IMR-90 (cell line): ENCODE data around the gene UTP14C. TPM values are rescaled to one million over a fixed set of nuclear protein-coding genes. Genes with fewer than 3 reads are reported as not detected.

ENCODE experiments used
- ATAC-seq: fragments of 200-7000 bp; cut with Tn5 transposase; 2 replicates; pipeline ENCODE4 v1.9.1; 2020; ENCODE audit warnings: low read depth, mild to moderate bottlenecking, moderate library complexity
- BruUV-seq: library from RNA; stranded (reverse); fragments of 400-500 nt; replicated peaks from 2 replicates; lab custom pipeline; 2021; lab: Mats Ljungman, UMichigan
- CTCF ChIA-PET: fragments of 300-600 bp; formaldehyde crosslinking; extraction: SDS; loops from one replicate; lab custom pipeline; 2021; ENCODE audit warnings: antibody characterized with exemption; lab: Yijun Ruan, JAX
- POLR2A ChIA-PET: fragments of 300-600 bp; sonication (Branson Sonifier 250); formaldehyde crosslinking; loops from one replicate; lab custom pipeline; 2022; ENCODE audit warnings: antibody characterized with exemption; ENCODE audit not compliant: unreplicated experiment; lab: Charles Lee
- DNase-seq: peaks from one replicate; pipeline ENCODE4 v3.0.0; 2013
- H2AFZ ChIP-seq: replicated peaks from 2 replicates; pipeline ENCODE3; 2013; ENCODE audit warnings: low read length, mild to moderate bottlenecking; ENCODE audit not compliant: poor library complexity
- H2AK5ac ChIP-seq: 2 replicates; pipeline ENCODE4 v1.6.1; 2013; ENCODE audit warnings: low read depth, low read length, inconsistent platforms
- H2AK9ac ChIP-seq: replicated peaks from 2 replicates; pipeline ENCODE3; 2013; ENCODE audit warnings: mild to moderate bottlenecking, low read depth, low read length, moderate library complexity; ENCODE audit not compliant: poor library complexity
- H2BK120ac ChIP-seq: 2 replicates; pipeline ENCODE4 v1.6.1; 2013; ENCODE audit warnings: low read depth, low read length, inconsistent platforms
- H2BK15ac ChIP-seq: 3 replicates; pipeline ENCODE4 v1.6.1; 2013; ENCODE audit warnings: low read depth, low read length, inconsistent platforms
- H2BK20ac ChIP-seq: 2 replicates; pipeline ENCODE4 v1.6.1; 2013; ENCODE audit warnings: low read depth, mild to moderate bottlenecking, inconsistent platforms, low read length, moderate library complexity
- H2BK5ac ChIP-seq: 2 replicates; pipeline ENCODE4 v1.6.1; 2013; ENCODE audit warnings: mild to moderate bottlenecking, low read depth, low read length, inconsistent platforms; ENCODE audit not compliant: poor library complexity, severe bottlenecking
- H3K14ac ChIP-seq: replicated peaks from 2 replicates; pipeline ENCODE4 v1.6.1; 2013; ENCODE audit warnings: low read depth, low read length, inconsistent platforms
- H3K18ac ChIP-seq: 2 replicates; pipeline ENCODE4 v1.6.1; 2013; ENCODE audit warnings: low read depth, low read length, control low read depth
- H3K23ac ChIP-seq: 2 replicates; pipeline ENCODE4 v1.6.1; 2013; ENCODE audit warnings: low read depth, low read length, inconsistent platforms
- H3K27ac ChIP-seq: 2 replicates; pipeline ENCODE4 v1.5.1; 2013; ENCODE audit warnings: mild to moderate bottlenecking, control low read depth, low read length; ENCODE audit not compliant: insufficient read depth
- H3K27me3 ChIP-seq: 2 replicates; pipeline ENCODE4 v1.6.1; 2013; ENCODE audit warnings: low read length; ENCODE audit not compliant: control insufficient read depth, insufficient read depth
- H3K36me3 ChIP-seq: 2 replicates; pipeline ENCODE4 v1.6.1; 2013; ENCODE audit warnings: low read length, mixed read lengths; ENCODE audit not compliant: control insufficient read depth, insufficient read depth
- H3K4ac ChIP-seq: 2 replicates; pipeline ENCODE4 v1.6.1; 2013; ENCODE audit warnings: low read depth, low read length, inconsistent platforms
- H3K4me1 ChIP-seq: 2 replicates; pipeline ENCODE4 v1.6.1; 2013; ENCODE audit warnings: low read length, mixed read lengths; ENCODE audit not compliant: control insufficient read depth, insufficient read depth
- H3K4me2 ChIP-seq: 2 replicates; pipeline ENCODE4 v1.6.1; 2013; ENCODE audit warnings: low read depth, mild to moderate bottlenecking, control low read depth, low read length, moderate library complexity
- H3K4me3 ChIP-seq: 2 replicates; pipeline ENCODE4 v1.5.1; 2013; ENCODE audit warnings: low read depth, mild to moderate bottlenecking, control low read depth, low read length, moderate library complexity; ENCODE audit not compliant: insufficient read depth
- H3K56ac ChIP-seq: 2 replicates; pipeline ENCODE4 v1.6.1; 2013; ENCODE audit warnings: low read length, inconsistent platforms; ENCODE audit not compliant: insufficient read depth; ENCODE audit errors: extremely low read depth
- H3K79me1 ChIP-seq, 2 experiments: 2 replicates each; pipeline ENCODE4 v1.6.1; 2013; ENCODE audit warnings: low read length in 2 of 2, inconsistent platforms in 1 of 2, low read depth in 1 of 2
- H3K9ac ChIP-seq: 2 replicates; pipeline ENCODE4 v1.6.1; 2013; ENCODE audit warnings: low read depth, low read length, control low read depth
- H3K9me1 ChIP-seq: 2 replicates; pipeline ENCODE4 v1.6.1; 2013; ENCODE audit warnings: low read length, inconsistent platforms; ENCODE audit not compliant: insufficient read depth
- H3K9me3 ChIP-seq: 2 replicates; pipeline ENCODE4 v1.6.1; 2013; ENCODE audit warnings: low read length; ENCODE audit not compliant: control insufficient read depth, insufficient read depth
- H4K20me1 ChIP-seq: 2 replicates; pipeline ENCODE4 v1.6.1; 2013; ENCODE audit warnings: low read length, inconsistent platforms; ENCODE audit not compliant: insufficient read depth
- H4K5ac ChIP-seq: 2 replicates; pipeline ENCODE4 v1.6.1; 2013; ENCODE audit warnings: mild to moderate bottlenecking, low read depth, low read length, control low read depth
- H4K8ac ChIP-seq, 2 experiments: 2 replicates each; pipeline ENCODE4 v1.6.1; 2013; ENCODE audit warnings: low read depth in 2 of 2, low read length in 2 of 2, control low read depth in 1 of 2, inconsistent platforms in 1 of 2
- H4K91ac ChIP-seq: 2 replicates; pipeline ENCODE4 v1.6.1; 2013; ENCODE audit warnings: low read depth, low read length, inconsistent platforms; ENCODE audit not compliant: insufficient read depth
- BHLHE40 ChIP-seq: fragments of 150-350 bp; IDR thresholded peaks from 2 replicates; pipeline ENCODE4 v1.6.1; 2016; ENCODE audit warnings: mild to moderate bottlenecking, low read depth, low read length
- CEBPB ChIP-seq: IDR thresholded peaks from 2 replicates; pipeline ENCODE4 v1.6.1; 2012; ENCODE audit warnings: low read depth, low read length, improper control_type of control experiment
- CHD1 ChIP-seq: IDR thresholded peaks from 2 replicates; pipeline ENCODE4 v1.6.1; 2012; ENCODE audit warnings: low read depth, low read length, improper control_type of control experiment
- CTCF ChIP-seq: conservative IDR thresholded peaks from 2 replicates; pipeline ENCODE4 v1.5.1; 2012; ENCODE audit warnings: mild to moderate bottlenecking, low read depth, low read length, improper control_type of control experiment
- ELK1 ChIP-seq: fragments of 150-350 bp; IDR thresholded peaks from 2 replicates; pipeline ENCODE4 v1.6.1; 2016; ENCODE audit warnings: low read depth, mild to moderate bottlenecking, low read length, moderate library complexity, borderline replicate concordance
- FOS ChIP-seq: fragments of 150-350 bp; IDR thresholded peaks from 2 replicates; pipeline ENCODE4 v1.6.1; 2016; ENCODE audit warnings: low read depth, low read length
- MAFK ChIP-seq: IDR thresholded peaks from 2 replicates; pipeline ENCODE4 v1.6.1; 2012; ENCODE audit warnings: low read depth, low read length, improper control_type of control experiment
- MAZ ChIP-seq: IDR thresholded peaks from 2 replicates; pipeline ENCODE4 v1.6.1; 2012; ENCODE audit warnings: low read depth, mild to moderate bottlenecking, low read length, improper control_type of control experiment, moderate library complexity, borderline replicate concordance
- MXI1 ChIP-seq: IDR thresholded peaks from 2 replicates; pipeline ENCODE4 v1.6.1; 2012; ENCODE audit warnings: low read depth, mild to moderate bottlenecking, low read length, moderate library complexity, borderline replicate concordance
- NFE2L2 ChIP-seq: fragments of 150-350 bp; IDR thresholded peaks from 2 replicates; pipeline ENCODE4 v1.6.1; 2016; ENCODE audit warnings: low read depth, mild to moderate bottlenecking, low read length
- POLR2A ChIP-seq: IDR thresholded peaks from 2 replicates; pipeline ENCODE4 v1.6.1; 2012; ENCODE audit warnings: mild to moderate bottlenecking, low read depth, low read length
- RAD21 ChIP-seq: IDR thresholded peaks from 2 replicates; pipeline ENCODE4 v1.6.1; 2012; ENCODE audit warnings: low read length, improper control_type of control experiment
- RCOR1 ChIP-seq: IDR thresholded peaks from 2 replicates; pipeline ENCODE4 v1.6.1; 2012; ENCODE audit warnings: mild to moderate bottlenecking, low read length, improper control_type of control experiment; ENCODE audit not compliant: insufficient replicate concordance
- RFX5 ChIP-seq: IDR thresholded peaks from 2 replicates; pipeline ENCODE4 v1.8.0; 2012; ENCODE audit warnings: low read depth, mild to moderate bottlenecking, low read length, moderate library complexity
- SMC3 ChIP-seq: fragments of 150-350 bp; IDR thresholded peaks from 2 replicates; pipeline ENCODE4 v1.6.1; 2016; ENCODE audit warnings: low read depth, mild to moderate bottlenecking, antibody characterized with exemption, low read length, moderate library complexity
- USF2 ChIP-seq: fragments of 150-350 bp; IDR thresholded peaks from 2 replicates; pipeline ENCODE4 v1.6.1; 2017; ENCODE audit warnings: mild to moderate bottlenecking, antibody characterized with exemption, low read length, low read depth
- WGBS, 2 experiments: methylation state at CpG; one replicate each; pipeline versions ENCODE4 v1.1.5 to v1.1.7; 2013; ENCODE audit warnings: missing lambda C conversion rate in 2 of 2; ENCODE audit not compliant: insufficient read length in 1 of 2; ENCODE audit errors: extremely low coverage in 2 of 2; 5-methylcytosine and 5-hydroxymethylcytosine counted together
- dilution Hi-C: fragments of 300-500 bp; cut with HindIII; formaldehyde crosslinking; loops from one replicate; pipeline ENCODE4 v1.14.3; 2018; ENCODE audit warnings: low sequenced_read_pairs; ENCODE audit not compliant: unreplicated experiment
- in situ Hi-C: fragments of 300-500 bp; cut with MboI; formaldehyde crosslinking; loops from 3 replicates; pipeline ENCODE4 v1.14.3; 2019; ENCODE audit warnings: low sequenced_read_pairs, inconsistent platforms, mixed read lengths
- intact Hi-C: fragments of 100-400 bp; cut with micrococcal nuclease; formaldehyde crosslinking; loops from 2 replicates; pipeline ENCODE4 v1.10.0; 2022
- polyA plus RNA-seq, 3 experiments: library from polyadenylated mRNA; depleted of rRNA; stranded (reverse); fragments of >200 nt; gene quantifications; 2 replicates each; pipeline ENCODE4 v1.2.3, GENCODE V29; 2012; ENCODE audit warnings: low replicate concordance in 1 of 3
- total RNA-seq: library from RNA; depleted of rRNA; stranded (reverse); fragments of >200 nt; gene quantifications from 2 replicates; pipeline ENCODE4 v1.2.3, GENCODE V29; 2012

Gene UTP14C
- total and polyA plus RNA-seq, 2 of the 4 experiments (the other 2 are of a cell fraction): 8.2 to 12.5 TPM

GRCh38 chr13:52061587-52061986, 37.1 kb downstream of the UTP14C start:
- Histone ChIP-seq H2AK5ac (no peak overlapping the region), H3K56ac (no peak overlapping the region), H2BK5ac (no peak overlapping the region), H3K27me3 (no peaks in the 10 kb centered on the region), H3K4me2 (no peak overlapping the region), H3K18ac (no peak overlapping the region), H3K4me1 (no peaks in the 10 kb centered on the region), H2BK15ac (no peak overlapping the region), H3K36me3 (no peaks in the 10 kb centered on the region), H2BK120ac (no peak overlapping the region), H3K23ac (no peak overlapping the region), H3K4ac (no peak overlapping the region), H2AFZ (no peak overlapping the region), H3K14ac (no peak overlapping the region), H4K8ac (no peak overlapping the region), H3K9me1 (no peaks in the 10 kb centered on the region), H4K5ac (no peak overlapping the region), H3K79me1 (no peaks in the 10 kb centered on the region), H4K20me1 (no peaks in the 10 kb centered on the region), H3K9ac (no peak overlapping the region), H4K91ac (no peak overlapping the region), H3K27ac (no peak overlapping the region), H2AK9ac (no peak overlapping the region), H2BK20ac (no peak overlapping the region), H3K9me3 (peaks cover 4% of the 10 kb centered on the region; the same call in 1 of the 2 replicates), H3K4me3 (no peak overlapping the region)
- ATAC-seq (no peak), DNase-seq (no peak)
- TF ChIP-seq ELK1 (no peak), MXI1 (no peak), RCOR1 (no peak), MAZ (no peak), BHLHE40 (no peak), USF2 (no peak), NFE2L2 (no peak), POLR2A (no peak), RAD21 (no peak), CTCF (no peak), CEBPB (no peak), SMC3 (no peak), CHD1 (no peak), MAFK (no peak), RFX5 (no peak), FOS (no peak)
- ChIA-PET POLR2A (no interaction called here), CTCF (no interaction called here)
- in situ Hi-C loops: no loop called here
- intact Hi-C loops: no loop called here
- WGBS, 2 experiments: no CpG with 5 or more reads among the region's 3 CpGs
- dilution Hi-C loops: no loop called here
- BruUV-seq: no TSS peak
